ENCODE results near the gene SPATA13. TPM values are rescaled to one million over a fixed set of nuclear protein-coding genes. Genes with fewer than 3 reads are reported as not detected.

Gene SPATA13
- total and polyA plus RNA-seq, 2 donors (not counting 1 experiment from before 2014, with no cell fraction given) = 5.7 to 8.3 TPM

DNA sequence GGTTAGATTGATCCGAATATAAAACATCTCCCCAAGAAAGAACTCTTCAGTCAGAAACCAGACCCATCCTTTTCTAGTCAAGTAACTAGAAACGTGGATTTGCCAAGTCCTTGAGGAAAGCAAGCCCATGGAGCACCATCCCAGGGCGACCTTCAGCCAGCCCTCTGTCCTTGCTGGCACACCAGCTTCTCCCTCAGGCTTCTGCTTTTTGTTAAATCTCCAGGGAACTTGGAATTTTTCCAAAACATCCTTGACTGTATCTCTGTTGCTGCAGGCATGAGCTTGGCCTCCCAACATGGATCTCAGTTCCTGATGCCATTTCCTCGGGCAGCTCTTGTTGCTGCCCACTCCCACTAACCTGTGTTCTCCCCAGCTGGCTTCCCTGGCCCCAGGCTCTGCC, 121.7 kb downstream of the SPATA13 start:
- H4K20me1 ChIP-seq (ENCODE audit: control insufficient read depth, insufficient read depth, low read length, poor library complexity, severe bottlenecking) = no peaks in the 10 kb centered on the region
- H3K79me2 ChIP-seq (ENCODE audit: control insufficient read depth, insufficient read depth, low read length) = peaks cover 13% of the 10 kb centered on the region
- no peak overlapping the region for H3K4me3 ChIP-seq (ENCODE audit: control extremely low read depth in 1 of 5, extremely low read depth in 1 of 5, insufficient read depth in 1 of 5, low read depth in 2 of 5, low read length in 4 of 5)
- H3K4me2 ChIP-seq (replicated peaks; ENCODE audit: low read depth, low read length, poor library complexity, severe bottlenecking) = no peak overlapping the region
- H3K9me3 ChIP-seq (ENCODE audit: control extremely low read depth in 1 of 3, control insufficient read depth in 2 of 3, insufficient read depth in 1 of 3, low read length in 2 of 3) = no peaks in the 10 kb centered on the region
- no peak overlapping the region for H3K9ac ChIP-seq (ENCODE audit: low read length)
- no peaks in the 10 kb centered on the region for H3K27me3 ChIP-seq (replicated peaks in 1 of 4; ENCODE audit: control extremely low read depth in 1 of 4, control insufficient read depth in 3 of 4, insufficient read depth in 4 of 4, low read length in 3 of 4)
- ATAC-seq (ENCODE audit: low read depth) = no peak
- peaks cover 9 to 14% of the 10 kb centered on the region in 2 donors for H3K4me1 ChIP-seq (ENCODE audit: control insufficient read depth in 2 of 2, insufficient read depth in 2 of 2, low read length in 2 of 2)
- whole genome bisulfite sequencing (ENCODE audit: insufficient coverage) = 87% methylated on average over 4 of the region's 4 CpGs
- no peak overlapping the region for H3K27ac ChIP-seq (ENCODE audit: low read length in 2 of 2)
- Mint-ChIP-seq H3K9me3 (ENCODE audit: insufficient read depth) (no peaks in the 10 kb centered on the region), H3K27me3 (no peaks in the 10 kb centered on the region), H3K27ac (no peak overlapping the region), H3K4me3 (no peak overlapping the region), H3K4me1 (peaks cover 15% of the 10 kb centered on the region)
- H3K36me3 ChIP-seq (replicated peaks in 1 of 2; ENCODE audit: control extremely low read depth in 1 of 2, control insufficient read depth in 1 of 2, extremely low read depth in 1 of 2, insufficient read depth in 2 of 2, low read length in 1 of 2) = peaks cover 1 to 16% of the 10 kb centered on the region in 2 experiments
- no peak for DNase-seq
- no peak overlapping the region for H2AFZ ChIP-seq (ENCODE audit: insufficient read depth, low read depth, low read length, poor library complexity, severe bottlenecking)
- TF ChIP-seq CTCF (IDR thresholded peaks at IDR 0.05) (no peak), EZH2 (IDR thresholded peaks at IDR 0.05; ENCODE audit: borderline replicate concordance, insufficient read depth, low read depth, low read length, poor library complexity, severe bottlenecking) (no peak)
- ChIA-PET POLR2A (interaction anchor here (0.6 kb wide), 1 partner anchor 8 kb away, joined by 3 read pairs; no protein-coding TSS in a partner anchor), CTCF (no interaction called here)
- intact Hi-C loops (cut with micrococcal nuclease) = no loop called here

- ATAC-seq (ENCODE audit: low read depth) = no peak
- DNase-seq = no peak
- Histone ChIP-seq H3K9me3 (ENCODE audit: control extremely low read depth in 1 of 3, control insufficient read depth in 2 of 3, insufficient read depth in 1 of 3, low read length in 2 of 3) (no peaks in the 10 kb centered on the region), H3K4me3 (ENCODE audit: control extremely low read depth in 1 of 5, extremely low read depth in 1 of 5, insufficient read depth in 1 of 5, low read depth in 2 of 5, low read length in 4 of 5) (no peak overlapping the region), H4K20me1 (ENCODE audit: control insufficient read depth, insufficient read depth, low read length, poor library complexity, severe bottlenecking) (no peaks in the 10 kb centered on the region), H3K4me1 (ENCODE audit: control insufficient read depth in 2 of 2, insufficient read depth in 2 of 2, low read length in 2 of 2) (peaks cover 9 to 14% of the 10 kb centered on the region in 2 donors), H3K9ac (ENCODE audit: low read length) (no peak overlapping the region), H3K79me2 (ENCODE audit: control insufficient read depth, insufficient read depth, low read length) (peaks cover 8% of the 10 kb centered on the region), H2AFZ (ENCODE audit: insufficient read depth, low read depth, low read length, poor library complexity, severe bottlenecking) (no peak overlapping the region), H3K36me3 (replicated peaks in 1 of 2; ENCODE audit: control extremely low read depth in 1 of 2, control insufficient read depth in 1 of 2, extremely low read depth in 1 of 2, insufficient read depth in 2 of 2, low read length in 1 of 2) (peaks cover 5 to 30% of the 10 kb centered on the region in 2 experiments), H3K27me3 (replicated peaks in 1 of 4; ENCODE audit: control extremely low read depth in 1 of 4, control insufficient read depth in 3 of 4, insufficient read depth in 4 of 4, low read length in 3 of 4) (no peaks in the 10 kb centered on the region), H3K4me2 (replicated peaks; ENCODE audit: low read depth, low read length, poor library complexity, severe bottlenecking) (no peak overlapping the region), H3K27ac (ENCODE audit: low read length in 2 of 2) (no peak overlapping the region)
- Mint-ChIP-seq H3K27ac (no peak overlapping the region), H3K4me1 (peaks cover 15% of the 10 kb centered on the region), H3K9me3 (ENCODE audit: insufficient read depth) (no peaks in the 10 kb centered on the region), H3K27me3 (no peaks in the 10 kb centered on the region), H3K4me3 (no peak overlapping the region)
- ChIA-PET POLR2A (interaction anchor here (0.6 to 0.7 kb wide), 2 partner anchors 10 to 256 kb away, joined by 4 to 5 read pairs; no protein-coding TSS in a partner anchor), CTCF (interaction anchor here (1.6 kb wide), 1 partner anchor 12 kb away, joined by 3 read pairs; no protein-coding TSS in a partner anchor)
- no peak for TF ChIP-seq EZH2 (IDR thresholded peaks at IDR 0.05; ENCODE audit: borderline replicate concordance, insufficient read depth, low read depth, low read length, poor library complexity, severe bottlenecking)
- no peak for TF ChIP-seq CTCF (IDR thresholded peaks at IDR 0.05)
- intact Hi-C loops (cut with micrococcal nuclease) = no loop called here
- 98% methylated on average over 9 of the region's 10 CpGs for WGBS (ENCODE audit: insufficient coverage)
Measured at GRCh38 chr13:24284889-24285565, 124.5 kb downstream of the SPATA13 start.

Data from B cell (primary cell).